Activated CD8-positive, alpha-beta memory T cell treated with anti-CD3 and anti-CD28 coated beads for 36 hours (primary cell): Measurements from ENCODE around the gene SESN3. TPM values are rescaled to one million over a fixed set of nuclear protein-coding genes. Genes with fewer than 3 reads are reported as not detected.

Source experiments
- CTCF ChIA-PET: fragments of 350-600 bp; sonication (Branson Sonifier 250); formaldehyde crosslinking; loops from one replicate; lab custom pipeline; 2021; ENCODE audit warnings: antibody characterized with exemption; lab: Charles Lee
- POLR2A ChIA-PET: fragments of 350-600 bp; sonication (Branson Sonifier 250); formaldehyde crosslinking; loops from one replicate; lab custom pipeline; 2021; ENCODE audit warnings: antibody characterized with exemption; lab: Charles Lee
- total RNA-seq, 2 experiments: library from RNA; stranded (reverse); gene quantifications; one replicate each; pipeline ENCODE4 v1.2.3, GENCODE V29; 2021

The SESN3 gene
- total RNA-seq, 2 experiments from 2014 or later: 15.3 to 15.5 TPM

DNA sequence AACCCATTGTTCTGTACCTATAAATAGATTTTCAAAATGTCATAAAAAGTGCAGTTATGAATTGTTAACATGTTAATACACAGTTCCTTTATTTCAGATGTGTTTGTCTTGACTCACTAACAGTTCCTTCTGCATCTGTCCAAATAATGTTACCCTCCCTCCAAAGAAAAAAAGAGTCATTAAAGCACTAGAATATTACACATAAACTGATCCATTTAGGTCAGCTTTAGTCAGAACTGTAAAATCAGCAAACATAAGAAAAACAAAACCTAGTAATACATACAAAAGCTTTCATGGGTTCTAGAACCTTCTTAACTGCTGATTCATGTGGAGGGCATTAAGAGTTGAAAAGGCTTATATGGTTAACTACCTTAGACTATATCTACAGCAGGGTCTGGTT, 65.4 kb downstream of the SESN3 start:
- POLR2A ChIA-PET: no interaction called here

GRCh38 chr11:95163106-95163505, 67.9 kb downstream of the SESN3 start:
- ChIA-PET CTCF (no interaction called here), POLR2A (interaction anchor here (0.6 kb wide), 1 partner anchor 1227 kb away, joined by 6 read pairs; the partner anchor contains the start of genes CCDC82 and JRKL)

More for the DNA sequence above, 65.4 kb downstream of the SESN3 start:
- CTCF ChIA-PET: no interaction called here

- CTCF ChIA-PET: no interaction called here
- POLR2A ChIA-PET: interaction anchor here (0.6 kb wide), 1 partner anchor 1710 kb away, joined by 3 read pairs; no protein-coding TSS in a partner anchor
Observed at GRCh38 chr11:95161248-95161647, 69.8 kb downstream of the SESN3 start.

DNA sequence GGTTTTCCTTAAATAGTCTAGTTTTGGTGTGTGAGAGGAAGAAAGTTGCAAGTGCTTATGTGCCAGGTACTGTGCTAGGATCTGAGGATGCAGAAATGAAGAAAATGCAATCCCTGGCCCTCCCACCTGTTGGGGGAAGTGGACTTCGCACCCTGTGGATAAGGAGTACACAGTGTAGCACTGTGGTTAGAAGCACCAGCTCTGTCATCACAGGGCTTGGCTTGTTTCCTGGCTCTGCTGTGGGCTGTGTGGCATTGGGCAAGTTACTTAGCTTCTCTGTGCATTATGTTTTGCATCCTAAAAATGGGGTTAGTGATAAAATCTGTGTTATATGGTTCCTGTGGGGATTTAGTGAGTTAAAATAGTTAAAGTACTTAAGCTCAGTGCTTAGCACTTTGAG, 73.2 kb downstream of the SESN3 start:
- CTCF ChIA-PET: interaction anchor here (2.2 kb wide), 1 partner anchor 548 kb away, joined by 11 read pairs; no protein-coding TSS in a partner anchor
- POLR2A ChIA-PET: interaction anchor here (1.0 kb wide), 1 partner anchor 69 kb away, joined by 3 read pairs; no protein-coding TSS in a partner anchor

- CTCF ChIA-PET: interaction anchor here (0.8 to 2.2 kb wide), 3 partner anchors 545 to 549 kb away, joined by 3 to 11 read pairs (median 4); no protein-coding TSS in a partner anchor
- POLR2A ChIA-PET: interaction anchor here (1.0 kb wide), 1 partner anchor 68 kb away, joined by 3 read pairs; no protein-coding TSS in a partner anchor
Observed at GRCh38 chr11:95156916-95157541, 74.0 kb downstream of the SESN3 start.

GRCh38 chr11:95156133-95156721, 74.8 kb downstream of the SESN3 start:
- ChIA-PET POLR2A (no interaction called here), CTCF (interaction anchor here (0.8 to 1.5 kb wide), 2 partner anchors 546 to 549 kb away, joined by 3 to 4 read pairs; no protein-coding TSS in a partner anchor)

GRCh38 chr11:95155385-95155784, 75.6 kb downstream of the SESN3 start:
- ChIA-PET CTCF (interaction anchor here (1.2 to 6.2 kb wide), 3 partner anchors 99 to 612 kb away, joined by 3 to 56 read pairs (median 4); no protein-coding TSS in a partner anchor), POLR2A (no interaction called here)

DNA sequence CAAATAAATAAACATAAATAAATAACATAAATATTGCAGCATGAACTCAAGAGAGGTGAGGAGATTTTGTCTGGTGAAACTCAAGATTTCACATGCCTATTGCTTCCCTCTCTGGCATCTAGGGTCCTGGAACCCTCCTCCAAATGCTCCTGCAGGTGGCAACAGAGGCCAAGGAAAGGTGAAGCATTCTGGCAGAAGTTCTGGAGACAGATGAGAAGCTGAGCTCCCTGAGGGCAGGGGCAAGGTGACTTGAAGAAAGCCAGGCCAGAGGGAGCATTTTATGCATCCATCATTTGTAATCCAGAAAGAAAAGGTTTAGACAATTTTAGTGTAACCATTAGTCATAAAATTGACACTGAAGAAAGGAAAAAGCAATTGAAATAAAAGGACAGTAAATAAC, 76.5 kb downstream of the SESN3 start:
- ChIA-PET POLR2A (interaction anchor here (1.7 to 1.8 kb wide), 2 partner anchors 87 to 636 kb away, joined by 5 read pairs; partner anchors contain the start of genes CEP57 and FAM76B), CTCF (interaction anchor here (0.8 to 6.2 kb wide), 6 partner anchors 64 to 613 kb away, joined by 3 to 56 read pairs (median 4); partner anchors contain the start of gene ENDOD1)

DNA sequence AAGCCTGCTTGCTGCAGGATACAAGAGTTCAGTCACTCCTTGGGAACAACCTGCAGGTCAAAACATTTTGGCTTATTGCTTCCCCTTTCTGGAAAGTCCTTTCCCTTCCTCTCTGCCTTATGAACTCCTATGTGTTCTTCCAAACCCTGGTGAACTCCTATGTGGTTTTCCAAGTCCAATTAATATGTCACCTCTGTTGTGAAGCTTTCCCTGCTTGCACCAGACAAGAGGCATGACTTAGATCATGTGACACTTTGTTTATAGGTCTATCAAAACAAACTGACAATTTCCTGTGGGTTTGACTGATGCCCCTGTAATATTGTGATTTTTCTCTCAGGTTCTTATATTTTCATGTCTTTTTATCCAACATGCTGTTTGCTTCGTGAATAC, 77.2 kb downstream of the SESN3 start:
- POLR2A ChIA-PET: interaction anchor here (0.6 to 1.8 kb wide), 4 partner anchors 76 to 636 kb away, joined by 3 to 5 read pairs (median 5); partner anchors contain the start of genes CEP57 and FAM76B
- CTCF ChIA-PET: interaction anchor here (0.5 to 6.2 kb wide), 6 partner anchors 101 to 626 kb away, joined by 3 to 56 read pairs (median 3); no protein-coding TSS in a partner anchor

- ChIA-PET POLR2A (interaction anchor here (0.6 to 1.8 kb wide), 5 partner anchors 54 to 637 kb away, joined by 3 to 5 read pairs (median 4); partner anchors contain the start of genes CEP57, ENDOD1 and FAM76B), CTCF (interaction anchor here (0.9 to 6.2 kb wide), 15 partner anchors 11 to 635 kb away, joined by 3 to 56 read pairs (median 4); partner anchors contain the start of gene SRSF8)
Observed at GRCh38 chr11:95152876-95153856, 77.8 kb downstream of the SESN3 start.

DNA sequence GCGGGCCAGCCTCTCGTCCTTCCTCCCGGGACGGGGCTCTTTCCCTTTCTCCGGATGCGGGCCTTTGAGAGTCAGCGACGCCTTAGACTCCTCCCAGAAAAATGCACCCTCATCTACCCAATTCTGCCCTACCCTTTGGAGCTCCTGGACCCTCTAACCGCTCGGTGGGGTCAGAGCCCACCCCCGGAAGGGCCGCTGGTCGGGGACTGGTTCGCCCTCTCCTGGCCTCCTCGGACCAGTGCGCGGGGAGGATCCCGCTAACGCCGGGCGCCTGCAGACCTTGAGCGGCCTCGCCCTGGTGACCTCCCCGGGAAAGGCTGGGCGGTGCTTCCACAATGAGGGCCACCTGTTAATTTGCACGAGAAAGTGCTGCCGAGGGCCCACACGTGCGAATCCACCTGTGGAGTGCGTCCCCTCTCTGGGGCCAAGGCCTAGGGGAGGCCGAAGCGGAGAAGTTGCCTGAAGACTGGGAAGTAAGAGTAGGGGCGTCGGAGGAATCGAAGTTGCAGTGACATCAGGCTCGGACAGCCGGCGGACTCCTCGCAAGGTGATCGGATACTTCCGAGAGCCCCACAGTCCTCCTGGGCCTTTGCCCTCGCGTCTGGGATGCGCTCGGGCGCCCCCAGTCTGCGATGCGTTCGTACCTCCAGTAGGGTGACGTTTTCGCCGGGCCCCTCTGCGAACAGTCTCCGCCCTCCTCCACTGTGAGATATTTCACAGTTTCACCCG, 79.9 kb downstream of the SESN3 start:
- POLR2A ChIA-PET: interaction anchor here (1.3 to 2.6 kb wide), 2 partner anchors 84 to 639 kb away, joined by 5 to 10 read pairs; partner anchors contain the start of genes CEP57, FAM76B and SRSF8
- CTCF ChIA-PET: interaction anchor here (0.7 to 6.2 kb wide), 19 partner anchors 8 to 638 kb away, joined by 3 to 56 read pairs (median 4); partner anchors contain the start of genes ENDOD1 and SRSF8

DNA sequence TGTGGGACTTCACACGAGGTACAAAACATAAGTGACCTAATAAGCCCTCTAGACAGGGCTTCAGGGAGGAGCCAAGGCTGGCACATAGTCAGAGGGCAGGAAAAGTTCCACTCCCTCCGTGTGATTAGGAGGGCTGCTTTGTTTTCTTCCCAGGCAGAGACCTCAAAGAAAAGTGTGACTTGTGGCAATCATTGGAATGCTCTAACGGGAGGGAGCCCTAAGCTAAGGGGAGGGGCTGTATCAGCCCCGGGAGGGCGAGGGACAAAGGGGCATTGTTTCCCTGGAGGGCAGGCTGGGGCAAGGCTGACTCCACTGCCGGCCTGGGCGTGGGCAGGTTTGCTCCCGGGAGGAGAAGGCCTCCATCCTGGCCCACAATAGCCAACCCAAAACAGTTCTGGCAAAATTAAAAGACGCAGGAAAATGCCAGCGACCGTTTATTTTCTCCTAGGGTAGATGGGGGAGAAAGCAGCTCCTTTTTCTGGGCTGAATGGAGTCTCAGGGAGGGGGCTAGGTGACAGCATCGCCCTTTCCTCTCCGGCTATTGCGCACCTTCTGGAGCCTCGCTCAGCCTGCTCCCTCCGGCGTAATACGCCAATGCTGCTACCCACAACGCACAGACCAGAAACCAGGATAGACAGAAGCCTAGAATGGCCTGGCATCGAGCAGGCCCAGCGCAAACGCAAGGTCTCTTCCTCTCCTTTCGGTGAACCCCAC, 81.2 kb downstream of the SESN3 start:
- POLR2A ChIA-PET: interaction anchor here (1.3 to 2.6 kb wide), 2 partner anchors 83 to 640 kb away, joined by 5 to 10 read pairs; partner anchors contain the start of genes CEP57, FAM76B and SRSF8
- CTCF ChIA-PET: interaction anchor here (0.7 to 6.2 kb wide), 8 partner anchors 9 to 581 kb away, joined by 3 to 56 read pairs (median 6); partner anchors contain the start of genes ENDOD1 and SRSF8

DNA sequence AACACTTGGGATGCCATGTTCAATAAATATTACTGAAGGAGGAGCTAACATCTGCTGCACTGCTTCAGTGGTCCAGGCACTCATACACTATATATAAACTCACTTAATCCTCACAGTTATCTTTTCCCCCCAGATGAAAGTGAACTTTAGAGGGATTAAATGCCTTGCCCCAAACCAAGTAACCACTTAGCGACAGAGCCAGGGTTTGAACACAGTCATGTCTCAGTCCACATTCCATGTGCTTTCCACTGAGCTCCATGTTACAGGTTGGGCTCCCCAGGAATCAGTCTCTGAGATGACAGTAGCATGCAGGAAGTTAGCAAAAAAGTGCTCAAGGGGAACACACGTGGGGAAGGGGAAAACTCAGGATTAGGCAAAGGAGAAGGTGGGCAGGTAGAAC, 82.1 kb downstream of the SESN3 start:
- POLR2A ChIA-PET: no interaction called here
- CTCF ChIA-PET: no interaction called here

GRCh38 chr11:95148406-95148805, 82.6 kb downstream of the SESN3 start:
- ChIA-PET CTCF (no interaction called here), POLR2A (no interaction called here)

GRCh38 chr11:95147364-95147905, 83.6 kb downstream of the SESN3 start:
- CTCF ChIA-PET: interaction anchor here (1.5 to 2.0 kb wide), 3 partner anchors 17 to 80 kb away, joined by 3 to 7 read pairs (median 6); partner anchors contain the start of gene SRSF8
- POLR2A ChIA-PET: interaction anchor here (0.9 kb wide), 1 partner anchor 78 kb away, joined by 4 read pairs; no protein-coding TSS in a partner anchor

DNA sequence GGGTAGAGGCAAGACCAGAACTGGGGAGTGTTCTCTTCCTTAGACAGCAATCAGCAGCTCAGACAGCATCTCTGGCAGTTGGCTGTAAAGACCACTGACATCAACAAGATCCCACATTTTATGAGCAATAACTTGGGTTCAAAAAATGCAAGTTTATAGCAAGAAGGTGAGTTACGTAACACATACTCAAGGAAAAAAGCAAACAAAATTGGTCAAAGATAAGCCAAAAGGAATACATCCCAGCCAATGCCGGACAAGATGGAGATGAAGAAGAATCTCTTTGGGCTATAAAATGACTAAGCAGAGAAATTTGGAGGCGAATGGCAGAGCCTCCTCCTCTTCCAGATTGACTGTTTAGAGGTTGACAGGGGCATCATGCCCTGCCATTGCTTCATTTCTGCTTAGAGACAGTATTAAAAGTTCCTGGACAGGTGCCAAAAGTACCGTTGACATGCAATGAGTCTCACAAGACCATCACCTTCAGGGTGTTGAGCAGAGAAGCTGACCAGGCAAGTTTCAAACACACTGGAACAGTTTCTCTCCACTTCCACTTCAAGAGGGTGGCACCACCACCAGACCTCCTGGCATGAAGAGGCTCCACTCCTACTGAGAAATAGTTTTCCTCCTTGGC, 85.5 kb downstream of the SESN3 start:
- CTCF ChIA-PET: no interaction called here
- POLR2A ChIA-PET: no interaction called here
